Measurements from ENCODE around the gene NPR3.

Gene NPR3

DNA sequence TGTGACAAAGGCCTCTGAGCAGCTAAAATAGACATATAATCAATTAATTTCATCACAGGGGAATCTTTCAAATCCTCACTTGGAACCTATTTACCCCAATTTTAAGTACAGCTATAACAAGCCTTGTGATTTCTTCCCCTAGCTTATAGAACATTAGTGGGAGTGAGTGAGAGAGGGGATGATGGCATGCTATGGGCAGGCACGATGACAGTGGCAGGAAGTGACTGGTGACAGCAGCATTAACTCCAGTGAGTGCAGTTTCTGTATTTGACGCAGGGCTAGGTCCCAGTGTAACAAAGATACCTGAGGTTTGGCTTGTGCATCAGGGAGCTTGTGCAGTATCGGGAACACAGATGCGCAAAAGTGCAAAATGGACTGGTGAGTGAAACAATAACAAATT lies 54.1 kb downstream of the NPR3 start:
- no peak for DNase-seq (ENCODE audit: extremely low spot score)
- ChIA-PET POLR2A (no interaction called here), CTCF (interaction anchor here (0.9 kb wide), 1 partner anchor 11 kb away, joined by 3 read pairs; no protein-coding TSS in a partner anchor)
- TF ChIP-seq, protein P1, sequence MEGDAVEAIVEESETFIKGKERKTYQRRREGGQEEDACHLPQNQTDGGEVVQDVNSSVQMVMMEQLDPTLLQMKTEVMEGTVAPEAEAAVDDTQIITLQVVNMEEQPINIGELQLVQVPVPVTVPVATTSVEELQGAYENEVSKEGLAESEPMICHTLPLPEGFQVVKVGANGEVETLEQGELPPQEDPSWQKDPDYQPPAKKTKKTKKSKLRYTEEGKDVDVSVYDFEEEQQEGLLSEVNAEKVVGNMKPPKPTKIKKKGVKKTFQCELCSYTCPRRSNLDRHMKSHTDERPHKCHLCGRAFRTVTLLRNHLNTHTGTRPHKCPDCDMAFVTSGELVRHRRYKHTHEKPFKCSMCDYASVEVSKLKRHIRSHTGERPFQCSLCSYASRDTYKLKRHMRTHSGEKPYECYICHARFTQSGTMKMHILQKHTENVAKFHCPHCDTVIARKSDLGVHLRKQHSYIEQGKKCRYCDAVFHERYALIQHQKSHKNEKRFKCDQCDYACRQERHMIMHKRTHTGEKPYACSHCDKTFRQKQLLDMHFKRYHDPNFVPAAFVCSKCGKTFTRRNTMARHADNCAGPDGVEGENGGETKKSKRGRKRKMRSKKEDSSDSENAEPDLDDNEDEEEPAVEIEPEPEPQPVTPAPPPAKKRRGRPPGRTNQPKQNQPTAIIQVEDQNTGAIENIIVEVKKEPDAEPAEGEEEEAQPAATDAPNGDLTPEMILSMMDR (IDR thresholded peaks at IDR 0.05; ENCODE audit: control extremely low read depth, extremely low read depth, low read depth, missing control alignments), result no peak

DNA sequence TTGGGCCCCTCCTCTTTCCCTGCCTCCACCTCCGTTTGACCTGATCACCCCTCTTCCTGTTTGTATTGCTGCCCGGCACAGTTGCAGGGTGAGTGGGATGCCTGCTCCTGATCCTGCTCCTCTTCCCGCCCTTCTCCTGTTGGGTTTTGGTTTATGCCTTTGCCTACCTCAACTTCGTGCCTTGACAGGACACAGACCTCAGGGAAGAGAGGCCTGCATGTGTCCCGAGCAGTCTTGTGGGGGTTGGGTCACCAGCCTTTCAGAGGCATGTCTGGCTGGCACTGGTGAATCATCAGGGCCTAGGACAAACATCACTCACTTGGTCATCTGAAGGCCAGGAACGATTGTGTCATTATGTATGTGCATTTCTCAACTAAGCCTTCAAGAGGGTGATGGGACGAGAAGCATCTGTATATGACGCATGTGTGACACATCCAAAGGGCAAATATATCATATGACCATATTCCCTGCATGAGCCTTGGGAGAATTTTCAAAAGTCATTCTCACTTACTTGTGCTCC lies 56.9 kb downstream of the NPR3 start:
- TF ChIP-seq, protein P1 (IDR thresholded peaks at IDR 0.05; ENCODE audit: control extremely low read depth, extremely low read depth, low read depth, missing control alignments), result no peak
- no peak for DNase-seq (ENCODE audit: extremely low spot score)
- ChIA-PET POLR2A (no interaction called here), CTCF (no interaction called here)

DNA sequence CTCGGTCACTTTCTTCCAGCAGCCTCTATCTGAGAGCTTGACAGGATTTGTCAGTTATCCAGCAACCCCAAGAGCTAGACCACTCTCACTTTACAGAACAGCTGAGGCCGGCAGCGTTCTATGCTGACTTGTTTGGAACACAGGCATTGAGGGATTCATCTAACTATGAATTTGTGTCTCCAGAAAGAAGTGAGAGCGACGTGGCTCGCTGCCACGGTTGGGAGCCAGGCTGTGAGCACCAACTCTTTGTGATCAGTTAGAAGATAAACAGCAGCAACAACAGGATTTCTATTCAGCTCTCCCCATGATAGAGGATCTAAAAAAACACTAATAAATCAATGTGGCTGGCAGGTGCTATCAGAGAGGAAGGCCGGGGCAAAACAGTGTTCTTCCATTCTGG lies 58.6 kb downstream of the NPR3 start:
- ChIA-PET CTCF (interaction anchor here (1.1 kb wide), 1 partner anchor 20 kb away, joined by 3 read pairs; no protein-coding TSS in a partner anchor), POLR2A (no interaction called here)
- TF ChIP-seq, protein P1 (IDR thresholded peaks at IDR 0.05; ENCODE audit: control extremely low read depth, extremely low read depth, low read depth, missing control alignments), result no peak
- no peak for DNase-seq (ENCODE audit: extremely low spot score)

DNA sequence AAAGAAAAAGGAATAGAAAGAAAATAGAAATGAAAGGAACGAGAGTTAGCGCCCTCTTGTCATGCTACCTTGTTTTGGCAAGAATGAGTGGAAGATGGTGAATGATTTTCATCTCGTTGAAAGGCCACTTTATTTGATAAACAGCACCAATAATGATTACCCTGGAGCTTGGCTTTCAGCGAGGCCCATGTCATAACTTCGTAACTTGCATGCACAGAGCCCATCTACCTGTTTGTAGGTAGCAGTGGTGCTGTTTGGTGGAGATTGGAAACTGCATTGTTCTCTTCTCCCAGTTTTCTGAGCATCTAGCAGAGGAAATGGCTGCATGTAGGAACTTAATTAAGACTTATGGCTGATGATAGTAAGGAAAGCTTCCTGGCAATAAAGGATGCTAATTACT lies 59.3 kb downstream of the NPR3 start:
- TF ChIP-seq, protein P1 (IDR thresholded peaks at IDR 0.05; ENCODE audit: control extremely low read depth, extremely low read depth, low read depth, missing control alignments), result no peak
- POLR2A ChIA-PET, result no interaction called here
- DNase-seq (ENCODE audit: extremely low spot score), result no peak
- CTCF ChIA-PET, result interaction anchor here (1.0 kb wide), 1 partner anchor 9 kb away, joined by 3 read pairs; no protein-coding TSS in a partner anchor

DNA sequence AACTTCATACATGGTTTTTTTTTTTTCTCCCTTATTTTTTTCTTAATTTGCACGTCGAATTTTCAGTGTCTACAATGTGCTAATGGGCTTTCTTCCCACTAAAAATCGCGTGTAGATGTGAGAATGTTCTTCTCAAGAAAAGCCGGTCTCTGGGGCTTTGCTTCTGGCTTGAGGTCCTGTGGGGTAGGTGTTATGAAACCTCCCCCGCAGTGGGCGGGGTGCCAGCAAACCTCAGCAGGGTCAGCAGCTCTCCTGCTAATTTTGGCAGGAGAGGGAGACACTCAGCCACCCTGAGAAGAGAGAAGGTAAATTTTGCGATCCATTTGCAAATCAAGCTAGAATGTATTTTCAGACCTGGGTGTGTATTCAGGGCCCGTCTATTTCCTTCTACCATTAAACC lies 59.9 kb downstream of the NPR3 start:
- ChIA-PET POLR2A (no interaction called here), CTCF (interaction anchor here (1.0 kb wide), 1 partner anchor 8 kb away, joined by 3 read pairs; no protein-coding TSS in a partner anchor)
- DNase-seq (ENCODE audit: extremely low spot score), result no peak
- TF ChIP-seq, protein P1 (IDR thresholded peaks at IDR 0.05; ENCODE audit: control extremely low read depth, extremely low read depth, low read depth, missing control alignments), result no peak

DNA sequence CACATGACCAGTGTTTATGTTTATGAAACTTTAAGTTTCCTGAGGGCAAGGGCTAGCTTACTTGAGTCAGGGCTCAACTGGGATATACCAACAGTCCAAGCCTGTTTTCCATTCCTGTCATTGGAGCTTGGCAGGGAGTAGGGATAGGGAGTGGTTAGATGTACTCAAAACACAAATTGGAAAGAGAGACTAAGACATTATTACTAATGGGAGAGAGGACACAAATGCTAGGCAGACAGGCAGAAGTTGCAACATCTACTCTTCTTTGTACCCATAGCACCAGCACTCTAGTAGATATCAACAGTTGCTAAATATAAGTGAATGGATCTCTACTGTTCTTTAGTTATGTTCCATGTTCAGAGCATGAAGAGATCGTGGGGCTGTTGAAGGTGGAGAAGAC lies 62.8 kb downstream of the NPR3 start:
- TF ChIP-seq, protein P1 (IDR thresholded peaks at IDR 0.05; ENCODE audit: control extremely low read depth, extremely low read depth, low read depth, missing control alignments), result no peak
- DNase-seq (ENCODE audit: extremely low spot score), result no peak
- POLR2A ChIA-PET, result no interaction called here
- CTCF ChIA-PET, result no interaction called here

All from GM10248 (cell line).